Neuron (in vitro differentiated cells): ENCODE results near the gene FBXL13.

ENCODE experiments used
- H2AFZ ChIP-seq: one replicate; pipeline ENCODE4 v1.6.1; 2013; ENCODE audit warnings: low read depth, mild to moderate bottlenecking, inconsistent platforms, low read length, moderate library complexity
- H3K27me3 ChIP-seq: one replicate; pipeline ENCODE4 v1.6.1; 2013; ENCODE audit warnings: low read length; ENCODE audit not compliant: insufficient read depth
- H3K36me3 ChIP-seq: one replicate; pipeline ENCODE4 v1.6.1; 2013; ENCODE audit warnings: low read length; ENCODE audit not compliant: insufficient read depth
- H3K4me1 ChIP-seq: one replicate; pipeline ENCODE4 v1.6.1; 2013; ENCODE audit warnings: low read length; ENCODE audit not compliant: insufficient read depth
- H3K4me3 ChIP-seq: 2 replicates; pipeline ENCODE4 v1.5.1; 2013; ENCODE audit warnings: mild to moderate bottlenecking, low read length, moderate library complexity
- H3K9me3 ChIP-seq: one replicate; pipeline ENCODE4 v1.6.1; 2013; ENCODE audit warnings: low read length

The FBXL13 gene

GRCh38 chr7:102883098-102883860, 191.3 kb downstream of the FBXL13 start:
- no peaks in the 10 kb centered on the region for H3K36me3 ChIP-seq

GRCh38 chr7:102875700-102876295, 198.8 kb downstream of the FBXL13 start:
- H3K36me3 ChIP-seq, result no peaks in the 10 kb centered on the region
- no peaks in the 10 kb centered on the region for H3K27me3 ChIP-seq
- H3K9me3 ChIP-seq, result no peaks in the 10 kb centered on the region
- H2AFZ ChIP-seq, result no peak overlapping the region
- peaks cover 5% of the 10 kb centered on the region for H3K4me1 ChIP-seq
- no peak overlapping the region for H3K4me3 ChIP-seq

More at GRCh38 chr7:102883098-102883860, 191.3 kb downstream of the FBXL13 start:
- Histone ChIP-seq H3K27me3 (no peaks in the 10 kb centered on the region), H3K4me3 (no peak overlapping the region), H3K4me1 (peaks cover 13% of the 10 kb centered on the region), H2AFZ (no peak overlapping the region), H3K9me3 (no peaks in the 10 kb centered on the region)

GRCh38 chr7:102874966-102875365, 199.6 kb downstream of the FBXL13 start:
- Histone ChIP-seq H3K27me3 (no peaks in the 10 kb centered on the region), H2AFZ (no peak overlapping the region), H3K4me3 (no peak overlapping the region), H3K4me1 (no peaks in the 10 kb centered on the region), H3K36me3 (no peaks in the 10 kb centered on the region), H3K9me3 (no peaks in the 10 kb centered on the region)

GRCh38 chr7:102874166-102874829, 200.3 kb downstream of the FBXL13 start:
- Histone ChIP-seq H2AFZ (no peak overlapping the region), H3K4me1 (no peaks in the 10 kb centered on the region), H3K9me3 (no peaks in the 10 kb centered on the region), H3K27me3 (no peaks in the 10 kb centered on the region), H3K36me3 (no peaks in the 10 kb centered on the region), H3K4me3 (no peak overlapping the region)

GRCh38 chr7:102873470-102874165, 201.0 kb downstream of the FBXL13 start:
- H2AFZ ChIP-seq, result no peak overlapping the region
- no peaks in the 10 kb centered on the region for H3K4me1 ChIP-seq
- H3K9me3 ChIP-seq, result no peaks in the 10 kb centered on the region
- no peak overlapping the region for H3K4me3 ChIP-seq
- H3K27me3 ChIP-seq, result no peaks in the 10 kb centered on the region
- no peaks in the 10 kb centered on the region for H3K36me3 ChIP-seq

GRCh38 chr7:102872460-102872859, 202.1 kb downstream of the FBXL13 start:
- Histone ChIP-seq H3K9me3 (no peaks in the 10 kb centered on the region), H3K4me1 (no peaks in the 10 kb centered on the region), H3K4me3 (no peak overlapping the region)

GRCh38 chr7:102869195-102869594, 205.4 kb downstream of the FBXL13 start:
- H3K36me3 ChIP-seq, result no peaks in the 10 kb centered on the region
- no peak overlapping the region for H2AFZ ChIP-seq
- no peaks in the 10 kb centered on the region for H3K9me3 ChIP-seq
- no peak overlapping the region for H3K4me3 ChIP-seq
- H3K4me1 ChIP-seq, result no peaks in the 10 kb centered on the region
- no peaks in the 10 kb centered on the region for H3K27me3 ChIP-seq

More at GRCh38 chr7:102872460-102872859, 202.1 kb downstream of the FBXL13 start:
- Histone ChIP-seq H2AFZ (no peak overlapping the region), H3K27me3 (no peaks in the 10 kb centered on the region), H3K36me3 (no peaks in the 10 kb centered on the region)

- Histone ChIP-seq H3K36me3 (no peaks in the 10 kb centered on the region), H2AFZ (no peak overlapping the region), H3K9me3 (no peaks in the 10 kb centered on the region), H3K4me3 (no peak overlapping the region), H3K4me1 (no peaks in the 10 kb centered on the region), H3K27me3 (no peaks in the 10 kb centered on the region)
Observed at GRCh38 chr7:102866535-102867215, 207.9 kb downstream of the FBXL13 start.

- Histone ChIP-seq H3K27me3 (no peaks in the 10 kb centered on the region), H3K4me3 (no peak overlapping the region), H2AFZ (no peak overlapping the region), H3K9me3 (no peaks in the 10 kb centered on the region), H3K4me1 (no peaks in the 10 kb centered on the region), H3K36me3 (no peaks in the 10 kb centered on the region)
Observed at GRCh38 chr7:102864958-102865357, 209.6 kb downstream of the FBXL13 start.

GRCh38 chr7:102860351-102860811, 214.2 kb downstream of the FBXL13 start:
- no peak overlapping the region for H3K4me3 ChIP-seq
- no peaks in the 10 kb centered on the region for H3K27me3 ChIP-seq
- H3K4me1 ChIP-seq, result no peaks in the 10 kb centered on the region
- H3K36me3 ChIP-seq, result no peaks in the 10 kb centered on the region
- H3K9me3 ChIP-seq, result peaks cover 2% of the 10 kb centered on the region
- H2AFZ ChIP-seq, result no peak overlapping the region

- Histone ChIP-seq H3K27me3 (no peaks in the 10 kb centered on the region), H3K36me3 (no peaks in the 10 kb centered on the region), H3K9me3 (peaks cover 2% of the 10 kb centered on the region), H3K4me1 (no peaks in the 10 kb centered on the region), H3K4me3 (no peak overlapping the region), H2AFZ (no peak overlapping the region)
Observed at GRCh38 chr7:102859799-102860125, 214.8 kb downstream of the FBXL13 start.

- no peaks in the 10 kb centered on the region for H3K4me1 ChIP-seq
- H2AFZ ChIP-seq, result no peak overlapping the region
- H3K27me3 ChIP-seq, result no peaks in the 10 kb centered on the region
- H3K9me3 ChIP-seq, result peaks cover 2% of the 10 kb centered on the region
- H3K4me3 ChIP-seq, result no peak overlapping the region
- no peaks in the 10 kb centered on the region for H3K36me3 ChIP-seq
Observed at GRCh38 chr7:102859084-102859798, 215.4 kb downstream of the FBXL13 start.
